ENCODE data around the gene SETD3. TPM values are rescaled to one million over a fixed set of nuclear protein-coding genes. Genes with fewer than 3 reads are reported as not detected.

The SETD3 gene
- total and polyA plus RNA-seq, 2 of the 8 experiments (the other 6 are each of a cell fraction or from before 2014, with no cell fraction given): 24.0 to 64.0 TPM

DNA sequence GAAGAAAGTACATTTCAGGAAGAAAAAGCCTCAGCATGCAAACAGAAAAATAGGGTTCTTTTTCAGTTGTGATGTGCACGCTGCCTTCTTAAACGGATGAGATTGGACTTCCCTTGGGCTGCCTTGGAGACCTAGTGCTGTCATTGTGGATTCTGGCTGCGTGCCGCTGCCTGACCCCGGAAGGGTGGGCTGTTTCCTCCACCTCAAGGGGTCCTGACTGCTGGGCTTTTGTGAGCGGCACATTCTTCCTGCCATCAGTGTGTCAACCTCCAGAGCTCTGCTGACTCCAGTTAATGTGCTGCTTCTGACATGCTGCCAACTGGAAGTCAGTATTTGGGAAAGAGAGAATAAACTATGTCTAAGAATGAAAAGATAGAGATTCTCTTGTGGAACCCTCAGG, 25.6 kb upstream of the SETD3 start:
- Histone ChIP-seq H3K27ac (ENCODE audit: low read depth, low read length) (no peak overlapping the region), H3K79me2 (ENCODE audit: control insufficient read depth in 1 of 2, insufficient read depth in 2 of 2, low read length in 2 of 2) (no peaks in the 10 kb centered on the region), H4K20me1 (replicated peaks in 1 of 2; ENCODE audit: control insufficient read depth in 1 of 2, insufficient read depth in 2 of 2, low read length in 2 of 2) (peaks cover 0 to 7% of the 10 kb centered on the region in 2 experiments), H3K18ac (ENCODE audit: extremely low read depth, low read length) (no peak overlapping the region), H3K9me3 (ENCODE audit: insufficient read depth in 2 of 2, low read depth in 1 of 2, low read length in 1 of 2) (no peaks in the 10 kb centered on the region), H3K27me3 (replicated peaks in 1 of 4; ENCODE audit: control insufficient read depth in 3 of 4, extremely low read depth in 1 of 4, insufficient read depth in 3 of 4, low read length in 3 of 4) (no peaks in the 10 kb centered on the region), H2BK12ac (ENCODE audit: low read depth, low read length) (no peak overlapping the region), H3K56ac (replicated peaks; ENCODE audit: insufficient read length, low read depth, low read length) (no peak overlapping the region), H4K8ac (ENCODE audit: extremely low read depth, insufficient read depth, low read length) (no peak overlapping the region), H2BK5ac (ENCODE audit: low read depth, low read length) (no peak overlapping the region; the same call in 1 of the 2 replicates), H4K91ac (replicated peaks; ENCODE audit: insufficient read length, low read length) (no peak overlapping the region), H3K9ac (replicated peaks in 1 of 4; ENCODE audit: extremely low read depth in 1 of 4, low read depth in 3 of 4, low read length in 3 of 4) (no peak overlapping the region), H4K5ac (ENCODE audit: insufficient read length, low read depth, low read length) (no peak overlapping the region), H2BK20ac (ENCODE audit: low read length) (no peak overlapping the region), H3K4me1 (replicated peaks in 1 of 4; ENCODE audit: control insufficient read depth in 3 of 4, insufficient read depth in 4 of 4, low read length in 3 of 4) (peaks cover 0 to 21% (median 7%) of the 10 kb centered on the region in 4 experiments; a peak in 5 of 7 replicates), H3K14ac (ENCODE audit: insufficient read length) (no peak overlapping the region), H3K23ac (ENCODE audit: insufficient read length) (no peak overlapping the region), H2BK15ac (ENCODE audit: low read length) (no peak overlapping the region), H3K36me3 (ENCODE audit: control insufficient read depth in 2 of 4, insufficient read depth in 4 of 4, low read length in 3 of 4) (peaks cover 28 to 79% (median 45%) of the 10 kb centered on the region in 4 experiments), H3K4me3 (ENCODE audit: extremely low read depth in 1 of 4, insufficient read depth in 2 of 4, low read depth in 3 of 4, low read length in 4 of 4) (no peak overlapping the region), H3K4me2 (ENCODE audit: insufficient read depth in 1 of 2, low read depth in 2 of 2, low read length in 2 of 2) (no peak overlapping the region), H2AK5ac (ENCODE audit: low read depth, low read length) (no peak overlapping the region), H2BK120ac (replicated peaks; ENCODE audit: low read depth, low read length) (no peak overlapping the region), H2AFZ (ENCODE audit: low read length) (no peak overlapping the region), H3K4ac (replicated peaks; ENCODE audit: insufficient read length, low read depth, low read length) (no peak overlapping the region), H3K79me1 (ENCODE audit: low read depth, low read length) (no peaks in the 10 kb centered on the region; the same call in 1 of the 2 replicates), H3K23me2 (ENCODE audit: low read depth, low read length) (no peaks in the 10 kb centered on the region)
- CTCF ChIA-PET (ENCODE audit: partially characterized antibody): interaction anchor here (1.6 to 2.9 kb wide), 2 partner anchors 12 to 66 kb away, joined by 3 to 8 read pairs; no protein-coding TSS in a partner anchor
- POLR2A ChIA-PET (ENCODE audit: partially characterized antibody): no interaction called here
- DNase-seq (ENCODE audit: low read depth in 1 of 2, low spot score in 2 of 2) (no peak), FAIRE-seq (no peak)
- 90% methylated on average over 6 of the region's 6 CpGs; no CpG with 5 or more reads in 1 of the 2 experiments for WGBS, 2 experiments (ENCODE audit: extremely low coverage in 1 of 2, insufficient coverage in 1 of 2, insufficient read length in 1 of 2, insufficient replicate concordance in 2 of 2, low coverage in 1 of 2, low lambda C conversion rate in 2 of 2, missing lambda C conversion rate in 1 of 2)
- TF ChIP-seq TEAD4 (IDR thresholded peaks at IDR 0.05; ENCODE audit: low read depth, low read length): no peak
- TF ChIP-seq HDAC6 (IDR thresholded peaks at IDR 0.05; ENCODE audit: low read depth, low read length): no peak
- TF ChIP-seq, protein P1, sequence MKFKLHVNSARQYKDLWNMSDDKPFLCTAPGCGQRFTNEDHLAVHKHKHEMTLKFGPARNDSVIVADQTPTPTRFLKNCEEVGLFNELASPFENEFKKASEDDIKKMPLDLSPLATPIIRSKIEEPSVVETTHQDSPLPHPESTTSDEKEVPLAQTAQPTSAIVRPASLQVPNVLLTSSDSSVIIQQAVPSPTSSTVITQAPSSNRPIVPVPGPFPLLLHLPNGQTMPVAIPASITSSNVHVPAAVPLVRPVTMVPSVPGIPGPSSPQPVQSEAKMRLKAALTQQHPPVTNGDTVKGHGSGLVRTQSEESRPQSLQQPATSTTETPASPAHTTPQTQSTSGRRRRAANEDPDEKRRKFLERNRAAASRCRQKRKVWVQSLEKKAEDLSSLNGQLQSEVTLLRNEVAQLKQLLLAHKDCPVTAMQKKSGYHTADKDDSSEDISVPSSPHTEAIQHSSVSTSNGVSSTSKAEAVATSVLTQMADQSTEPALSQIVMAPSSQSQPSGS (IDR thresholded peaks at IDR 0.05; ENCODE audit: low read length): no peak
- no peak for TF ChIP-seq CHD2 (IDR thresholded peaks at IDR 0.05; ENCODE audit: low read length)
- TF ChIP-seq, protein P2, sequence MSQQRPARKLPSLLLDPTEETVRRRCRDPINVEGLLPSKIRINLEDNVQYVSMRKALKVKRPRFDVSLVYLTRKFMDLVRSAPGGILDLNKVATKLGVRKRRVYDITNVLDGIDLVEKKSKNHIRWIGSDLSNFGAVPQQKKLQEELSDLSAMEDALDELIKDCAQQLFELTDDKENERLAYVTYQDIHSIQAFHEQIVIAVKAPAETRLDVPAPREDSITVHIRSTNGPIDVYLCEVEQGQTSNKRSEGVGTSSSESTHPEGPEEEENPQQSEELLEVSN (IDR thresholded peaks at IDR 0.05): no peak
- no peak for TF ChIP-seq KDM5A (IDR thresholded peaks at IDR 0.05; ENCODE audit: low read length)
- TF ChIP-seq PHF8 (conservative IDR thresholded peaks at IDR 0.05; ENCODE audit: low read depth, low read length): no peak
- TF ChIP-seq, protein P3, sequence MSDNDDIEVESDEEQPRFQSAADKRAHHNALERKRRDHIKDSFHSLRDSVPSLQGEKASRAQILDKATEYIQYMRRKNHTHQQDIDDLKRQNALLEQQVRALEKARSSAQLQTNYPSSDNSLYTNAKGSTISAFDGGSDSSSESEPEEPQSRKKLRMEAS (IDR thresholded peaks at IDR 0.05): no peak
- no peak for TF ChIP-seq POLR2AphosphoS5 (IDR thresholded peaks at IDR 0.05; ENCODE audit: low read depth, low read length)
- TF ChIP-seq GABPA (IDR thresholded peaks at IDR 0.05; ENCODE audit: borderline replicate concordance, insufficient read depth, low read length): no peak
- no peak for TF ChIP-seq SP4 (IDR thresholded peaks at IDR 0.05; ENCODE audit: low read length)
- no peak for TF ChIP-seq TBP (IDR thresholded peaks at IDR 0.05; ENCODE audit: low read depth, low read length)

All from H1 (cell line).